RWPE2 (cell line): ENCODE results near the gene PRKG1.
"Not testable (repeated sequence)": the region's sequence is repeated elsewhere in the genome, so short reads cannot be mapped to it uniquely, and the experiment has no call there.

Source experiments
- ATAC-seq: fragments of 200-7000 bp; cut with Tn5 transposase; 3 replicates; pipeline ENCODE4 v1.9.1; 2021; ENCODE audit warnings: low read depth
- DNase-seq: peaks from one replicate; pipeline ENCODE4 v3.0.0-alpha.2; 2020; ENCODE audit warnings: low spot score
- H3K27ac ChIP-seq: fragments of 450-650 bp; 2 replicates; pipeline ENCODE4 v1.5.1; 2017; ENCODE audit warnings: mild to moderate bottlenecking; ENCODE audit not compliant: poor library complexity, severe bottlenecking
- H3K27me3 ChIP-seq: fragments of 250-450 bp; sonication (Bioruptor Pico); 2 replicates; pipeline ENCODE4 v1.5.1; 2021; ENCODE audit warnings: mild to moderate bottlenecking, moderate library complexity; ENCODE audit not compliant: insufficient read depth, poor library complexity, severe bottlenecking
- H3K36me3 ChIP-seq: fragments of 250-450 bp; sonication (Bioruptor Pico); 2 replicates; pipeline ENCODE4 v1.5.1; 2020; ENCODE audit warnings: low read depth, mild to moderate bottlenecking, moderate library complexity
- H3K4me1 ChIP-seq: fragments of 250-450 bp; sonication (Bioruptor Pico); 2 replicates; pipeline ENCODE4 v1.5.1; 2021; ENCODE audit warnings: mild to moderate bottlenecking, moderate library complexity; ENCODE audit not compliant: insufficient read depth, poor library complexity, severe bottlenecking
- H3K4me3 ChIP-seq: fragments of 250-450 bp; sonication (Bioruptor Pico); 2 replicates; pipeline ENCODE4 v1.5.1; 2021; ENCODE audit warnings: mild to moderate bottlenecking, moderate library complexity; ENCODE audit not compliant: severe bottlenecking
- H3K9me3 ChIP-seq: fragments of 250-450 bp; sonication (Bioruptor Pico); 2 replicates; pipeline ENCODE4 v1.5.1; 2021; ENCODE audit warnings: mild to moderate bottlenecking, moderate library complexity; ENCODE audit not compliant: severe bottlenecking
- CTCF ChIP-seq: fragments of 450-650 bp; IDR thresholded peaks from one replicate; pipeline ENCODE4 v1.5.1; 2017; ENCODE audit warnings: mild to moderate bottlenecking, moderate library complexity; ENCODE audit not compliant: poor library complexity, severe bottlenecking

PRKG1 gene

DNA sequence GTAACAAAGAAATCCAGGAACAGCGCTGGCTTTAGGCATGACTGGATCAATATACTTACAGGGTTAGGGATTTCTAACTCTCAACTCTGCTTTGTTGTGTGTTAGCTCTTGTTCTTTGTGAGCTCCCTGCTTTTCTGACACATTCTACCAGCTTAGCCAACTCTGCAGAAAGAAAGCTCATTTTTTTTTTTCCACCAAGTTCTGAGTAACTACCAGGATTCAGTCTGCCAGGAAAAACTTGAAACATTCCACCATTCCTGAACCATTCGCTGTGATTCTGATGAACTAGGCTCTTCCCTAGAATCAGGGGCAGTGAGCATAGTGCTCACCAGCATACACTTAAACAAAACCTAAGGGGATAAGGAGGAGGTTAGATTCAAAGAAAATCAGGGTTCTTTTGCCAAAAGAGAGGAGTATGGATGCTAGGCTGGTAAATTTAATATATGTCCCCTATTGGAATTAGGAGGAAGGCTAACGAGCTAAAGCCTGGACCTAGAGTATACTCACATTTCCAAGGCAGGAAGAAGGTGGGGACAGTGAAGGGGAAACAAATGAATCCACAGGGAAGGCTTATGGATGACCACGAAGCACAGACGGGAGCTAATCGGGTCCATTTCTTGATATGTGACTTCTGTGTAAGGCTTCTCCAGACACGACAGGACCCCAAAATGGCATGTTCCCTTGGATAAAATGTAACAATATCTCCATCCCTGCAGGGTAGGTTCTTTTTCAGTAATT lies 183.4 kb downstream of the PRKG1 start:
- no peaks in the 10 kb centered on the region for H3K36me3 ChIP-seq
- DNase-seq (no peak), ATAC-seq (no peak)
- no peak for TF ChIP-seq CTCF
- peaks cover 4% of the 10 kb centered on the region for H3K27me3 ChIP-seq
- no peaks in the 10 kb centered on the region for H3K4me1 ChIP-seq
- no peak overlapping the region for H3K27ac ChIP-seq
- no peak overlapping the region for H3K4me3 ChIP-seq
- H3K9me3 ChIP-seq: no peaks in the 10 kb centered on the region

DNA sequence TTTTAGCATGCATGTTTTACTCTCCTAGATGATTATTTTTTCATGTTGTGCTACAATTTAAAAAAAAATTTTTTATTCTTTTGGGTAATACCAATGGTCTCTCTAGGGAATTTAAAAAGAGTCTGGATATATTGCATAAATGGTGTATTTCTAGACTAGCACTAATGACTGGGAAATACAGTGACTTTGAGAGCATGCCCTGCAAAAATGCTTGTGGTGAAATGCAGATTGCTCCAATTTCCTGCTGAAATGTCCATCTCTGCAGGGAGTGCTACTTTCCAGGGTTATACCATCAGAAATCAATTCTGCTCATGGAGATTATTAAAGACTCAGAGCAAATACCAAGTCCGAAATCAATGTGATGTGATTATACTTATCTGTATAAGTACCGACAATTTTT lies 186.1 kb downstream of the PRKG1 start:
- no peak overlapping the region for H3K4me3 ChIP-seq
- no peaks in the 10 kb centered on the region for H3K4me1 ChIP-seq
- TF ChIP-seq CTCF: no peak
- H3K27me3 ChIP-seq: no peaks in the 10 kb centered on the region
- no peaks in the 10 kb centered on the region for H3K9me3 ChIP-seq
- H3K36me3 ChIP-seq: no peaks in the 10 kb centered on the region
- no peak for DNase-seq
- H3K27ac ChIP-seq: no peak overlapping the region
- no peak for ATAC-seq

GRCh38 chr10:51266496-51266895 lies 192.2 kb downstream of the PRKG1 start:
- no peak for TF ChIP-seq CTCF
- no peak for ATAC-seq
- no peak for DNase-seq
- H3K27ac ChIP-seq: no peak overlapping the region
- no peaks in the 10 kb centered on the region for H3K36me3 ChIP-seq
- no peaks in the 10 kb centered on the region for H3K9me3 ChIP-seq
- no peaks in the 10 kb centered on the region for H3K4me1 ChIP-seq
- no peaks in the 10 kb centered on the region for H3K27me3 ChIP-seq
- no peak overlapping the region for H3K4me3 ChIP-seq

GRCh38 chr10:51267980-51268570 lies 193.8 kb downstream of the PRKG1 start:
- not testable (repeated sequence) for H3K4me1 ChIP-seq, H3K27me3 ChIP-seq, DNase-seq, H3K36me3 ChIP-seq, H3K9me3 ChIP-seq, H3K27ac ChIP-seq, ATAC-seq, H3K4me3 ChIP-seq

DNA sequence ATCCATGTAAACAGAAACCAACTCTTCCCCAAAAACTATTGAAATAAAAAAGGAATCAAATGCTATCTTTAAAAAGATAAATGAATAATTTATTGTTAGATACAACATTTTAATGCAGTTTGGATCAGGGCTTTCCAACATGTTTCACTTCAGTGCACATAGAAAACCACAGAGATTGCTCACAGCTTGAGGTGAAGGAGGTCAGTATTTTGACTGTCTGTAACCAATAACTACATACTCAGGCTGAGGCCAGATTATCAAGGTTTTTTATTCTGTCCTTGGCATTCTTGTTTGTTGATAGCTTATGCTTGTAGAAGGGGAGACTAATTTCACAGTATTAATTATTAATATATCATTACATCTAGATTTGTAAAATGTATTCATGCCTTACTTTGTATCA lies 195.5 kb downstream of the PRKG1 start:
- TF ChIP-seq CTCF: no peak
- Histone ChIP-seq H3K9me3 (no peaks in the 10 kb centered on the region), H3K4me3 (no peak overlapping the region), H3K4me1 (no peaks in the 10 kb centered on the region), H3K27ac (no peak overlapping the region), H3K27me3 (no peaks in the 10 kb centered on the region), H3K36me3 (no peaks in the 10 kb centered on the region)
- ATAC-seq: no peak
- DNase-seq: no peak
